Nephron (organoid): ENCODE measurements around the gene RBM47.
A peak's percentile ranks its signal among the peaks of the same experiment; 100 is the strongest.
"Not testable (repeated sequence)": the region's sequence is repeated elsewhere in the genome, so short reads cannot be mapped to it uniquely, and the experiment has no call there.

Source experiments
- H3K27ac Mint-ChIP-seq, 3 experiments: 2 replicates each; pipeline ENCODE4 v1.8.0; 2020; ENCODE audit warnings: mixed read lengths in 3 of 3, mild to moderate bottlenecking in 2 of 3, moderate library complexity in 1 of 3
- H3K27me3 Mint-ChIP-seq: 2 replicates; pipeline ENCODE4 v1.8.0; 2021; ENCODE audit warnings: low read depth, mild to moderate bottlenecking, moderate library complexity, mixed read lengths
- H3K36me3 Mint-ChIP-seq: 2 replicates; pipeline ENCODE4 v1.8.0; 2020; ENCODE audit warnings: low read depth, mixed read lengths
- H3K4me1 Mint-ChIP-seq: 2 replicates; pipeline ENCODE4 v1.8.0; 2020; ENCODE audit warnings: mixed read lengths
- H3K4me3 Mint-ChIP-seq, 3 experiments: 2 replicates each; pipeline ENCODE4 v1.8.0; 2020; ENCODE audit warnings: mild to moderate bottlenecking in 3 of 3, mixed read lengths in 3 of 3, moderate library complexity in 2 of 3
- H3K9me3 Mint-ChIP-seq: 2 replicates; pipeline ENCODE4 v1.8.0; 2020; ENCODE audit warnings: mixed read lengths
- CTCF ChIP-seq, 3 experiments: fragments of 200-600 bp; sonication (generic); IDR thresholded peaks; one replicate each; pipeline ENCODE4 v1.5.0; 2021; ENCODE audit warnings: antibody characterized with exemption in 3 of 3; ENCODE audit not compliant: unreplicated experiment in 3 of 3

Gene RBM47

GRCh38 chr4:40524366-40525041 is 105.2 kb downstream of the RBM47 start:
- TF ChIP-seq CTCF (IDR thresholded peaks at IDR 0.05; ENCODE audit: unreplicated experiment in 3 of 3): no peak
- Mint-ChIP-seq H3K4me1 (peaks cover 18% of the 10 kb centered on the region), H3K27me3 (no peaks in the 10 kb centered on the region), H3K36me3 (no peaks in the 10 kb centered on the region), H3K27ac (peak overlapping the region; percentile 29 to 61 (median 35)), H3K4me3 (no peak overlapping the region), H3K9me3 (no peaks in the 10 kb centered on the region)

- TF ChIP-seq CTCF (IDR thresholded peaks at IDR 0.05; ENCODE audit: unreplicated experiment in 3 of 3): no peak
- Mint-ChIP-seq H3K9me3 (no peaks in the 10 kb centered on the region), H3K36me3 (no peaks in the 10 kb centered on the region), H3K27me3 (no peaks in the 10 kb centered on the region), H3K27ac (peak overlapping the region; percentile 35 to 48 (median 39)), H3K4me1 (peaks cover 18% of the 10 kb centered on the region), H3K4me3 (no peak overlapping the region)
Measured at GRCh38 chr4:40523581-40523980, 106.1 kb downstream of the RBM47 start.

- H3K27ac Mint-ChIP-seq: no peak overlapping the region
Measured at GRCh38 chr4:40521957-40522356, 107.7 kb downstream of the RBM47 start.

DNA sequence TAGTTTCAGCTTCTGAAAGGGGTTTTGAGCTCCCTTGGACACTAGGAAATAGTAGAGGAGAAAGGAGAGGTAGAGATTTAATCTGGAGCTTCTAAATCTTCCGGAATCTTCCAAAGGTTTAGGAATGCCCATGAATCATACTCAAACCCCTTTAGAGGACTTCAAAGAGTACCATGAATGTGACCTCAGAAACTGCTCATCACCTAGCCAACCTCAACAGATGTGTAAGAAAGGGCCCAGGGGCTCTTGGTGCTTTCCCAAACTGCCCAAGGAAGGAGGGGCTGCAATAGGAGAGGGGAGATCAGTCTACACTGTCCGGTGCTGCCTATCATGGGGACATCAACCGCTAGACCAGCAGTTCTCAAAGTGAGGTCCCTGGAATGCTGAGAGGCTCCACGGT is 109.1 kb downstream of the RBM47 start:
- Mint-ChIP-seq H3K27ac (peak overlapping the region in 2 of 3 experiments; percentile 14 to 74), H3K36me3 (no peaks in the 10 kb centered on the region), H3K27me3 (no peaks in the 10 kb centered on the region), H3K9me3 (no peaks in the 10 kb centered on the region), H3K4me3 (no peak overlapping the region), H3K4me1 (peaks cover 9% of the 10 kb centered on the region)
- TF ChIP-seq CTCF (IDR thresholded peaks at IDR 0.05; ENCODE audit: unreplicated experiment in 3 of 3): no peak

More at GRCh38 chr4:40521957-40522356, 107.7 kb downstream of the RBM47 start:
- Mint-ChIP-seq H3K4me3 (no peak overlapping the region), H3K4me1 (peaks cover 18% of the 10 kb centered on the region), H3K27me3 (no peaks in the 10 kb centered on the region), H3K36me3 (no peaks in the 10 kb centered on the region), H3K9me3 (no peaks in the 10 kb centered on the region)
- no peak for TF ChIP-seq CTCF (IDR thresholded peaks at IDR 0.05; ENCODE audit: unreplicated experiment in 3 of 3)

- H3K4me1 Mint-ChIP-seq, H3K36me3 Mint-ChIP-seq, H3K27me3 Mint-ChIP-seq, H3K9me3 Mint-ChIP-seq, H3K4me3 Mint-ChIP-seq: not testable (repeated sequence)
- peak overlapping the region in 2 of 3 experiments; percentile 66 to 96 for H3K27ac Mint-ChIP-seq
Measured at GRCh38 chr4:40517081-40517480, 112.6 kb downstream of the RBM47 start.

DNA sequence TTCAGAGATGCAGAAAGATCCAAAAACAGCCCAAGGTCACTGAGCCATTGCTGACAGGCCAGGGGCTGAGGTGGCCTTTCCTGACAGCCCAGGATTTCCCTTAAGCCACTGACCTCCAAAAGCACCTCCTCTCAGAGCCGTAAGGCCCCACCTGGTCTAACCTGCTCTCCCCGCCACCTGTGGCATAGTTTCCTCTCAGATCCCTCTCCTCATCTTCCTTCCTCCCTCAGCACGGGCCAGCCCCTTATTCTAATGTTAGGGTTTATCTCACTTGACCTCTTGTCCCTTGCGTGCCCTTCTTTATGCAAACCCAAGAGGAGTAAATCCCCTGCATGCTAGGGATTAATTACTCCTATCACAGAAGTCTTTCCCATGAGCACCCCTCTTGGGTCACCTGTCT is 113.0 kb downstream of the RBM47 start:
- Mint-ChIP-seq H3K27ac (peak overlapping the region in 2 of 3 experiments; percentile 74 to 96), H3K4me3 (peak overlapping the region in 1 of 3 experiments; percentile 81), H3K4me1 (no peaks in the 10 kb centered on the region), H3K27me3 (no peaks in the 10 kb centered on the region), H3K36me3 (no peaks in the 10 kb centered on the region), H3K9me3 (no peaks in the 10 kb centered on the region)
- TF ChIP-seq CTCF (IDR thresholded peaks at IDR 0.05; ENCODE audit: unreplicated experiment in 3 of 3): no peak
